Measurements from ENCODE around the gene POLG.

Gene POLG

GRCh38 chr15:89377024-89377841 lies 42.6 kb upstream of the POLG start:
- Histone ChIP-seq H3K4me1 (ENCODE audit: control insufficient read depth, insufficient read depth, low read length) (peaks cover 42% of the 10 kb centered on the region), H3K9me3 (ENCODE audit: control insufficient read depth, insufficient read depth, low read length) (no peaks in the 10 kb centered on the region), H3K9ac (ENCODE audit: low read depth, low read length) (no peak overlapping the region), H3K36me3 (ENCODE audit: control insufficient read depth, insufficient read depth, low read length) (no peaks in the 10 kb centered on the region), H3K27ac (ENCODE audit: low read depth, low read length) (no peak overlapping the region), H3K4me3 (ENCODE audit: low read depth, low read length) (0 out of 2 replicates have a peak overlapping the region, but pooled peaks have one; percentile 45), H3K27me3 (ENCODE audit: control insufficient read depth, insufficient read depth, low read length) (peaks cover 100% of the 10 kb centered on the region)

DNA sequence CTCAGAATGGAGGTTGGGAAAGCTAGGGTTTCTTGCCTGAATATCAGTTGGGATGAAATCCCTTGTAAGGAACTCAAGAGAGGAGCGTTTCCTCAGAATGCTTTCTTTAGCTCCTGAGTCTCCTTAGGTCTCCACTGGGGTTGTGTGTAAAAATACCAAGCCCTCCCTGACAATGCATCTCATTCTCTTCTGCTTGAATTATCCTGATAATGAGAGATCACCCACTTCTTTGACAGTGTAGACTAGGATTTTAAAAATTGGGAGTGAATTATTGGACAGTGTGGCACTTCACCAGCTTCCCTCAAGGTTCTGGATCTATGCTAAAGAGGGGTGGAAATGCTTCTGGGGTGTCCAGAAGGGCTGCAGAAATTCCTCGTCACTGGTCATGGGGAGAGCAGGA lies 41.8 kb upstream of the POLG start:
- H3K27me3 ChIP-seq (ENCODE audit: control insufficient read depth, insufficient read depth, low read length) = peaks cover 100% of the 10 kb centered on the region
- no peaks in the 10 kb centered on the region for H3K9me3 ChIP-seq (ENCODE audit: control insufficient read depth, insufficient read depth, low read length)
- no peak overlapping the region for H3K27ac ChIP-seq (ENCODE audit: low read depth, low read length)
- H3K4me1 ChIP-seq (ENCODE audit: control insufficient read depth, insufficient read depth, low read length) = peaks cover 42% of the 10 kb centered on the region
- no peak overlapping the region for H3K4me3 ChIP-seq (ENCODE audit: low read depth, low read length)
- no peaks in the 10 kb centered on the region for H3K36me3 ChIP-seq (ENCODE audit: control insufficient read depth, insufficient read depth, low read length)
- no peak overlapping the region for H3K9ac ChIP-seq (ENCODE audit: low read depth, low read length)

- no peaks in the 10 kb centered on the region for H3K9me3 ChIP-seq (ENCODE audit: control insufficient read depth, insufficient read depth, low read length)
- no peak overlapping the region for H3K9ac ChIP-seq (ENCODE audit: low read depth, low read length)
- H3K27me3 ChIP-seq (ENCODE audit: control insufficient read depth, insufficient read depth, low read length) = peaks cover 100% of the 10 kb centered on the region
- H3K27ac ChIP-seq (ENCODE audit: low read depth, low read length) = no peak overlapping the region
- no peak overlapping the region for H3K4me3 ChIP-seq (ENCODE audit: low read depth, low read length)
- H3K4me1 ChIP-seq (ENCODE audit: control insufficient read depth, insufficient read depth, low read length) = peaks cover 52% of the 10 kb centered on the region
- no peaks in the 10 kb centered on the region for H3K36me3 ChIP-seq (ENCODE audit: control insufficient read depth, insufficient read depth, low read length)
Measured at GRCh38 chr15:89375093-89376005, 40.7 kb upstream of the POLG start.

- Histone ChIP-seq H3K27ac (ENCODE audit: low read depth, low read length) (no peak overlapping the region), H3K9me3 (ENCODE audit: control insufficient read depth, insufficient read depth, low read length) (no peaks in the 10 kb centered on the region), H3K4me1 (ENCODE audit: control insufficient read depth, insufficient read depth, low read length) (peaks cover 54% of the 10 kb centered on the region), H3K36me3 (ENCODE audit: control insufficient read depth, insufficient read depth, low read length) (no peaks in the 10 kb centered on the region), H3K27me3 (ENCODE audit: control insufficient read depth, insufficient read depth, low read length) (peaks cover 100% of the 10 kb centered on the region), H3K9ac (ENCODE audit: low read depth, low read length) (no peak overlapping the region), H3K4me3 (ENCODE audit: low read depth, low read length) (no peak overlapping the region)
Measured at GRCh38 chr15:89374086-89374981, 39.7 kb upstream of the POLG start.

DNA sequence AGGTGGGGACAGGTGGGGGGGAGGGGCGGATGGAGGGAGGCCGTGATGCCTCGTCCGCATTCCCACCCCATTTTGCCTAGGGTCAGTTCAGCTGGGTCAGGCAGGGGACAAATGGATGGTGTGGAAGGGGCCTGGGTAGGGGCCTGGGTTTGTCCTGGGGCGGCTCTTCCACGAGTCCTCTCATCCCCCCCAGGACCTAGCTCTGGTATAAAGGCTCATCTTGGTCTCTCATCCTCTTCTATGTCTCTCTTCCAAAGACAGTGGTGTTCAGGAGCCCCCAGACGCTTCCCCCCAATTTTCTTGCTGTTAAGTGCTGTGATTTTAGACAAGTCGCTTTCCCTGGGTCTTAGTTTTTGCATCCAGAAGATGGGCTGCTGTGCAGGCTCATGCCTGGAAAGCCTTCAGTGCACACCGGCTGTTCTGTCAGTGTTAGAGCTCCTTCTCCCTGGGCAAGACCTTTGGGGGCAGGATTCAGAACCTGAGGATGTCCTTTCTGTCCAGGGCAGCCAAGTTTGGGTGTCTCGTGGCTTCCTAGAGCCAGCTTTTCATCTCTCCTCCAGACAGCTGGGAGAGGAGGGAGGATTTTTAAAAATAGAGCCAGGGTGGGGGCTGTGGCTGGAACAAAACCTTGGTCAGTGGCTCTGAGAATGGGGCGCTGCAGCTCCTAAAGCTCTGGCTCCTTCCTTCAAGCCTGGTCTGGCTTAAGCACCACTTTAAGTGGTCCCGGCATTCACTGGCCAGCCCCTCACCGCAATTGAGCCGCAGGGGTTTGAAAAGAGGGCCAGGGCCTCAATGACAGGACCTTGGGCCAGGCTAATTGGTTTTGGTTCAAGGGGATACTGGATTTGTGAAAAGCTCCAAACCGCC lies 37.7 kb upstream of the POLG start:
- no peak overlapping the region for H3K27ac ChIP-seq (ENCODE audit: low read depth, low read length)
- peaks cover 100% of the 10 kb centered on the region for H3K27me3 ChIP-seq (ENCODE audit: control insufficient read depth, insufficient read depth, low read length)
- H3K4me1 ChIP-seq (ENCODE audit: control insufficient read depth, insufficient read depth, low read length) = peaks cover 45% of the 10 kb centered on the region
- H3K36me3 ChIP-seq (ENCODE audit: control insufficient read depth, insufficient read depth, low read length) = no peaks in the 10 kb centered on the region
- H3K9ac ChIP-seq (ENCODE audit: low read depth, low read length) = no peak overlapping the region
- H3K9me3 ChIP-seq (ENCODE audit: control insufficient read depth, insufficient read depth, low read length) = no peaks in the 10 kb centered on the region
- H3K4me3 ChIP-seq (ENCODE audit: low read depth, low read length) = no peak overlapping the region

GRCh38 chr15:89371228-89372044 lies 36.8 kb upstream of the POLG start:
- H3K9ac ChIP-seq (ENCODE audit: low read depth, low read length) = no peak overlapping the region
- H3K4me3 ChIP-seq (ENCODE audit: low read depth, low read length) = peak overlapping the region; percentile 26; the same call in 1 of the 2 replicates
- H3K27me3 ChIP-seq (ENCODE audit: control insufficient read depth, insufficient read depth, low read length) = peaks cover 100% of the 10 kb centered on the region

DNA sequence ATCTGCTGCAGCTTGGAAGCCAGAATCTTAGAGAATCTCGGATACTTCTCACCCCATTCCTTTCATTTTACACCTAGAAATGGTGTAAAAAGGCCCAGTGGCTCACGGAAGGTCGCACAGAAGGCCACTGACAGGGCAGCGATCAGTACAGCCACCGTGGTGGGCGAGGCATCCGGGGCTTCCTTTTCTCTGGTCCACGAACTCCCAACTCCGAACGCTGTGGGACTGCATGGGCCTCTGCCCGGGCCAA lies 36.3 kb upstream of the POLG start:
- H3K36me3 ChIP-seq (ENCODE audit: control insufficient read depth, insufficient read depth, low read length) = no peaks in the 10 kb centered on the region
- H3K4me3 ChIP-seq (ENCODE audit: low read depth, low read length) = peak overlapping the region; percentile 10; the same call in 1 of the 2 replicates
- peaks cover 45% of the 10 kb centered on the region for H3K4me1 ChIP-seq (ENCODE audit: control insufficient read depth, insufficient read depth, low read length)
- H3K9me3 ChIP-seq (ENCODE audit: control insufficient read depth, insufficient read depth, low read length) = no peaks in the 10 kb centered on the region
- H3K27ac ChIP-seq (ENCODE audit: low read depth, low read length) = no peak overlapping the region
- H3K27me3 ChIP-seq (ENCODE audit: control insufficient read depth, insufficient read depth, low read length) = peaks cover 100% of the 10 kb centered on the region
- H3K9ac ChIP-seq (ENCODE audit: low read depth, low read length) = no peak overlapping the region

More at GRCh38 chr15:89371228-89372044, 36.8 kb upstream of the POLG start:
- Histone ChIP-seq H3K27ac (ENCODE audit: low read depth, low read length) (no peak overlapping the region), H3K9me3 (ENCODE audit: control insufficient read depth, insufficient read depth, low read length) (no peaks in the 10 kb centered on the region), H3K4me1 (ENCODE audit: control insufficient read depth, insufficient read depth, low read length) (peaks cover 45% of the 10 kb centered on the region), H3K36me3 (ENCODE audit: control insufficient read depth, insufficient read depth, low read length) (no peaks in the 10 kb centered on the region)

GRCh38 chr15:89370120-89370977 lies 35.7 kb upstream of the POLG start:
- Histone ChIP-seq H3K27ac (ENCODE audit: low read depth, low read length) (no peak overlapping the region), H3K4me1 (ENCODE audit: control insufficient read depth, insufficient read depth, low read length) (peaks cover 45% of the 10 kb centered on the region), H3K9me3 (ENCODE audit: control insufficient read depth, insufficient read depth, low read length) (no peaks in the 10 kb centered on the region), H3K27me3 (ENCODE audit: control insufficient read depth, insufficient read depth, low read length) (peaks cover 100% of the 10 kb centered on the region), H3K9ac (ENCODE audit: low read depth, low read length) (no peak overlapping the region), H3K4me3 (ENCODE audit: low read depth, low read length) (no peak overlapping the region), H3K36me3 (ENCODE audit: control insufficient read depth, insufficient read depth, low read length) (no peaks in the 10 kb centered on the region)

- peaks cover 36% of the 10 kb centered on the region for H3K4me1 ChIP-seq (ENCODE audit: control insufficient read depth, insufficient read depth, low read length)
- no peak overlapping the region for H3K4me3 ChIP-seq (ENCODE audit: low read depth, low read length)
- H3K27me3 ChIP-seq (ENCODE audit: control insufficient read depth, insufficient read depth, low read length) = peaks cover 100% of the 10 kb centered on the region
- no peaks in the 10 kb centered on the region for H3K9me3 ChIP-seq (ENCODE audit: control insufficient read depth, insufficient read depth, low read length)
- no peak overlapping the region for H3K9ac ChIP-seq (ENCODE audit: low read depth, low read length)
- H3K27ac ChIP-seq (ENCODE audit: low read depth, low read length) = no peak overlapping the region
- no peaks in the 10 kb centered on the region for H3K36me3 ChIP-seq (ENCODE audit: control insufficient read depth, insufficient read depth, low read length)
Measured at GRCh38 chr15:89369341-89369947, 34.8 kb upstream of the POLG start.
